ENCODE results near the gene QRICH2.
"Not testable (repeated sequence)": the region's sequence is repeated elsewhere in the genome, so short reads cannot be mapped to it uniquely, and the experiment has no call there.

Gene QRICH2

GRCh38 chr17:76244721-76245120 lies 63.4 kb downstream of the QRICH2 start:
- DNase-seq, result not testable (repeated sequence)

GRCh38 chr17:76243826-76244679 lies 64.0 kb downstream of the QRICH2 start:
- DNase-seq, result no peak

- no peak for DNase-seq
Measured at GRCh38 chr17:76241691-76242255, 66.3 kb downstream of the QRICH2 start.

GRCh38 chr17:76241204-76241538 lies 66.9 kb downstream of the QRICH2 start:
- no peak for DNase-seq

GRCh38 chr17:76240461-76241203 lies 67.4 kb downstream of the QRICH2 start, which contains the start of gene RNF157:
TSS of gene RNF157 (minus strand) at chr17:76240493. CDS start at chr17:76240240, 253 bp downstream.
- no peak for DNase-seq

- no peak for DNase-seq
Measured at GRCh38 chr17:76239538-76240274, 68.4 kb downstream of the QRICH2 start.

GRCh38 chr17:76238847-76239537 lies 69.1 kb downstream of the QRICH2 start:
- DNase-seq, result no peak

GRCh38 chr17:76237859-76238313 lies 70.2 kb downstream of the QRICH2 start:
- DNase-seq, result no peak

- DNase-seq, result no peak
Measured at GRCh38 chr17:76236603-76237002, 71.5 kb downstream of the QRICH2 start.

- DNase-seq, result no peak
Measured at GRCh38 chr17:76235883-76236282, 72.2 kb downstream of the QRICH2 start.

GRCh38 chr17:76234354-76234679 lies 73.8 kb downstream of the QRICH2 start:
- no peak for DNase-seq

GRCh38 chr17:76233588-76234353 lies 74.3 kb downstream of the QRICH2 start:
- DNase-seq, result no peak

- DNase-seq, result no peak
Measured at GRCh38 chr17:76232342-76232741, 75.7 kb downstream of the QRICH2 start.

GRCh38 chr17:76226749-76227148 lies 81.3 kb downstream of the QRICH2 start:
- not testable (repeated sequence) for DNase-seq

GRCh38 chr17:76225373-76226086 lies 82.5 kb downstream of the QRICH2 start:
- not testable (repeated sequence) for DNase-seq
